Peyer's patch (tissue), 4 donors: ENCODE results near the gene MAN1C1.

Source experiments
- CTCF ChIP-seq, 6 experiments: fragments of 450-650 bp in 4 of 6; fragments of 200-600 bp in 2 of 6; sonication (generic) in 1 of 6; IDR thresholded peaks; one replicate each; pipeline ENCODE4 v1.5.1; 2017 to 2019; ENCODE audit warnings: antibody characterized with exemption in 6 of 6, mild to moderate bottlenecking in 3 of 6, moderate library complexity in 1 of 6
- POLR2A ChIP-seq, 2 donors: fragments of 450-650 bp; IDR thresholded peaks; one replicate each; pipeline ENCODE4 v1.5.1; 2017; ENCODE audit warnings: antibody characterized with exemption in 2 of 2, mild to moderate bottlenecking in 2 of 2, moderate library complexity in 2 of 2

DNA sequence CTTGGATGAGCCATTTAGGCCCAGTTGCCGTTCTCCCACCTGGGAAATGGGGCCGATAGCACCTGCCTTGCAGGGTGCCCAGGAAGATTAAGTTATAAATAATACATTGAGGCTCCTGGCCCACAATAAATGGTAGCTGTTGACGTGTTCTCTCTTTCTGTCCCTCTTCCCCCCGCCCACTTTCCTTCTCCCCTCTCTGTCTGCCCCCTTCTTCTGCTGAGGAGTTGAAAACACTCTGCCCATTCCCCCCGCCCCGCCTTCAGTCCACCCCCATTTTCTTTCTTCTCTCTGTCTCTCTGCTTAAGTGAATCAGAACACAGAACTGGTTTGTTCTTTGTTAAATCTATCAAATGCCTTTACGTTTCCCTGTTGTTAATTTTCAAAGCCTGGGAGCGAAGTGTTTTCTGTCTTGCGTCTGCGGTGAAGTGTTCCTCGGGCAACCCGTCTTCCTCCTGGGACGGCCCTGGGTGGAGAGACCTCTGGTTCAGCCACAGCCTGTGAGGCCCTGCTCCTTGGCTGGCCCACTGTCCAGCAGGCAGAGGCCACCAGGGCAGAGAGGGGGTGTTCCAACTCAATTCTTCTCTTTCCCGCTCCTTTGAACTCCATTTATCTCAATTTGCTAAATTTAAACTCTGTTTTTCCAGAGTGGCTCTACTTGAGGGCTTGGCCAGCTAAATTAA, 154.1 kb downstream of the MAN1C1 start:
- TF ChIP-seq CTCF (IDR thresholded peaks at IDR 0.05) (no peak), POLR2A (IDR thresholded peaks at IDR 0.05) (no peak)
